ENCODE results near the gene ATOH8.

Gene ATOH8

GRCh38 chr2:85735691-85736090, 18.1 kb upstream of the ATOH8 start:
- DNase-seq (ENCODE audit: low read depth) = no peak
- TF ChIP-seq, protein P1, sequence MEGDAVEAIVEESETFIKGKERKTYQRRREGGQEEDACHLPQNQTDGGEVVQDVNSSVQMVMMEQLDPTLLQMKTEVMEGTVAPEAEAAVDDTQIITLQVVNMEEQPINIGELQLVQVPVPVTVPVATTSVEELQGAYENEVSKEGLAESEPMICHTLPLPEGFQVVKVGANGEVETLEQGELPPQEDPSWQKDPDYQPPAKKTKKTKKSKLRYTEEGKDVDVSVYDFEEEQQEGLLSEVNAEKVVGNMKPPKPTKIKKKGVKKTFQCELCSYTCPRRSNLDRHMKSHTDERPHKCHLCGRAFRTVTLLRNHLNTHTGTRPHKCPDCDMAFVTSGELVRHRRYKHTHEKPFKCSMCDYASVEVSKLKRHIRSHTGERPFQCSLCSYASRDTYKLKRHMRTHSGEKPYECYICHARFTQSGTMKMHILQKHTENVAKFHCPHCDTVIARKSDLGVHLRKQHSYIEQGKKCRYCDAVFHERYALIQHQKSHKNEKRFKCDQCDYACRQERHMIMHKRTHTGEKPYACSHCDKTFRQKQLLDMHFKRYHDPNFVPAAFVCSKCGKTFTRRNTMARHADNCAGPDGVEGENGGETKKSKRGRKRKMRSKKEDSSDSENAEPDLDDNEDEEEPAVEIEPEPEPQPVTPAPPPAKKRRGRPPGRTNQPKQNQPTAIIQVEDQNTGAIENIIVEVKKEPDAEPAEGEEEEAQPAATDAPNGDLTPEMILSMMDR (IDR thresholded peaks at IDR 0.05; ENCODE audit: insufficient read depth, low read depth, low read length, missing control alignments) = no peak
- H3K4me3 ChIP-seq (ENCODE audit: low read depth, low read length) = no peak overlapping the region

- no peak for DNase-seq (ENCODE audit: low read depth)
- H3K4me3 ChIP-seq (ENCODE audit: low read depth, low read length) = no peak overlapping the region
- TF ChIP-seq, protein P1 (IDR thresholded peaks at IDR 0.05; ENCODE audit: insufficient read depth, low read depth, low read length, missing control alignments) = no peak
These were observed 17.1 kb upstream of the ATOH8 start for GRCh38 chr2:85736456-85737355.

GRCh38 chr2:85737481-85737880, 16.3 kb upstream of the ATOH8 start:
- DNase-seq (ENCODE audit: low read depth) = no peak
- TF ChIP-seq, protein P1 (IDR thresholded peaks at IDR 0.05; ENCODE audit: insufficient read depth, low read depth, low read length, missing control alignments) = no peak
- no peak overlapping the region for H3K4me3 ChIP-seq (ENCODE audit: low read depth, low read length)

GRCh38 chr2:85737961-85738360, 15.8 kb upstream of the ATOH8 start:
- no peak overlapping the region for H3K4me3 ChIP-seq (ENCODE audit: low read depth, low read length)
- DNase-seq (ENCODE audit: low read depth) = no peak
- TF ChIP-seq, protein P1 (IDR thresholded peaks at IDR 0.05; ENCODE audit: insufficient read depth, low read depth, low read length, missing control alignments) = no peak

- no peak overlapping the region for H3K4me3 ChIP-seq (ENCODE audit: low read depth, low read length)
- TF ChIP-seq, protein P1 (IDR thresholded peaks at IDR 0.05; ENCODE audit: insufficient read depth, low read depth, low read length, missing control alignments) = no peak
- DNase-seq (ENCODE audit: low read depth) = no peak
These were observed 13.6 kb upstream of the ATOH8 start for GRCh38 chr2:85740193-85740592.

DNA sequence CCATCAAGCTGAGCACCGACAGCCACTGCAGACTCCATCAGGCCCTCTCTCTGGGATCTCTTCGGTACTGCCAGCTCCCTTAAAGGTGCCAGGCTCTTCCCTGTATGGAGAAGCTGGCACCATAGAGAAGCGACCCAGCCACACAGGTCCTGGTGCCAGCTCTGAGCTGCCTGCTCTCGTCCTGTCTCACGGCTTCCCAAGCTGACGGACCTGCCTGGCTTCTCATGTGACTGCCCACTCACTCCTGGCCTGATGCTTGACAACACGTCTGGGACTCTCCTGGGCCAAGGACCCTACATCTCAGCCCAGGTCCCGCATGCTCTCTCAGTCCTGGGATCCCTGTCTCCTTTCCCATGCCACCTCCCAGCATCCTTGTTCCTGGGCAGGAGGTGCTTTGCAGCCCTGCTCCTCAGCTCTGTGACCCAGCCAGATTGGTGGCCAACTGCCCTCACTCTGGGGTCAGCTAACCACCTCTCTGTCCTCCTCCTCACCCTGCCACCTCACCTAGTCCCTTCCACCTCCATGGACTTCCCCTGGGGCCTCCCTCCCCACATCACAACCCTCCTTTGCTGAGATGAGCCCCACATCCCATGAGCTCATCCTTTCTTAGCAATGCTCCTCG, 12.5 kb upstream of the ATOH8 start:
- no peak overlapping the region for H3K4me3 ChIP-seq (ENCODE audit: low read depth, low read length)
- no peak for DNase-seq (ENCODE audit: low read depth)
- TF ChIP-seq, protein P1 (IDR thresholded peaks at IDR 0.05; ENCODE audit: insufficient read depth, low read depth, low read length, missing control alignments) = no peak
